Activated gamma-delta T cell treated with anti-CD3 and anti-CD28 coated beads, Interleukin-2, amount 50 U/mL, for 16 hours (primary cell): ENCODE results near the gene P2RX1.

ENCODE experiments used
- DNase-seq: peaks from one replicate; pipeline ENCODE4 v3.0.0-alpha.2; 2020; ENCODE audit warnings: low read depth

The P2RX1 gene

DNA sequence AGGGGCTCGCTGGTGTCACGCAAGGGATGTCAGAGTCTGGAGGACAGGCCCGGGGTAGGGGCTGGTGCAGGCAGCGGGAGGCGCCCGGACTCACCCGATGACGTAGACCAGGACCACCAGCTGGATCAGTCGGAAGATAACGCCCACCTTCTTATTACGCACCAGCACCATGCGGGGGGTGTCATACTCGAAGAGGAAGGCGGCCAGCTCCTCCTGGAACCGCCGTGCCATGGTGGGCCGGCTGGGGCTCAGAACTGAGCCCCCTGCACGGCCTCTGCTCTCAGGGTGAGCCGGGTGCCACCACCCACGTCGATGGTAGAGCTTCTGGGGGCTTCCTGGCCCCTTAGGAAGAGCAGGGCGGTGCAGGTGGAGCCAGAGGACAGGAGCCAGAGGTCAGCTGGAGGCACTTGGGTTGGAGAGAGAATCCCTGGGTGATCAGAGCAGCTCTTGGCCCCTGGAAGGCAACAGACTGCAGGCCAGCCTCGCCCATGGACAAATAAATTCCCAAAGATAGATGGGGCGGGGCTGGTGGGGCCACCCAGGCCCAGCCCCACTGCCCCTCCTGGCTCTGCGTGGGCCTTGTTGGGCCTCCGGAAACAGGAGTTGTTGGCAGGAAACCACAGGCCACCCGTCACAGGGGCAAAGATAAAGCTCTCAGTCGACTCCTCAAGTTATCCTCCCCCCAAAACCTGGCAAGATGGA, at the start of gene P2RX1:
Gene P2RX1 (minus strand): TSS at position 471 of the 702 bp plus-strand sequence. CDS start 240 bp downstream, at position 231.
- DNase-seq = no peak

DNA sequence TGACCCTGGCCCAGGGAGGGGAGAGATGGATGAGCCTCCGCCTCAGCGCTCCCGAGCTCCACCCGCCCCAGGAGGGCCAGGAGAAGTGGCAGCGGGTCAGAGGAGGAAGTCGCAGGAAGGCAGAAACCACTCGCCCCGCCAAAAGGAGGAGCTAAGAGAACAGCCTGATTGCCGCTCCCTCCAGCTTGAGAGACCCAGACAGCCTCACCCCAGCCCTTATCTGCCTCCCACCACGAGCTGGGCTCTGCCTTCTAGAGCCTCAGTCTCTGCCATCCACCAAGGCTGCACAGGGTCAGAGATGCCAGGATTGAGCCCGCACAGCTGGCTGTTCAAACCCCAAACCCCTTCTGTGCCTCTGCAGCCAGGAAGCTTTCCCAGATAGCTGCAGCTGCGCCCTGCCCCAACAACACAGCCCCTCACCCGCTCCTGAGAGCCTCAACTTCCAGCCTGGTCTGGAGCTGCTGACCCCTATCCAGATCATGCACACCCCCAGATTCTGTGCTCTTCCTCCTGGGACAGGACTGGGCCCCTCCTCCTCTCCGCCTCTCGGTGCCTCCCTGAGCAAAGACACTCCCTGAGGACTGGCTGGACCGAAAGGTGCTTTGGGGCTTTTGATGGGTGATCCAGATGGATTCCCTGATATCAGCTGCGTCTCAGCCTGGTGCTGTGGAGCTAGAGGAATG, 49.0 kb upstream of the P2RX1 start:
- peak; percentile 47 for DNase-seq

DNA sequence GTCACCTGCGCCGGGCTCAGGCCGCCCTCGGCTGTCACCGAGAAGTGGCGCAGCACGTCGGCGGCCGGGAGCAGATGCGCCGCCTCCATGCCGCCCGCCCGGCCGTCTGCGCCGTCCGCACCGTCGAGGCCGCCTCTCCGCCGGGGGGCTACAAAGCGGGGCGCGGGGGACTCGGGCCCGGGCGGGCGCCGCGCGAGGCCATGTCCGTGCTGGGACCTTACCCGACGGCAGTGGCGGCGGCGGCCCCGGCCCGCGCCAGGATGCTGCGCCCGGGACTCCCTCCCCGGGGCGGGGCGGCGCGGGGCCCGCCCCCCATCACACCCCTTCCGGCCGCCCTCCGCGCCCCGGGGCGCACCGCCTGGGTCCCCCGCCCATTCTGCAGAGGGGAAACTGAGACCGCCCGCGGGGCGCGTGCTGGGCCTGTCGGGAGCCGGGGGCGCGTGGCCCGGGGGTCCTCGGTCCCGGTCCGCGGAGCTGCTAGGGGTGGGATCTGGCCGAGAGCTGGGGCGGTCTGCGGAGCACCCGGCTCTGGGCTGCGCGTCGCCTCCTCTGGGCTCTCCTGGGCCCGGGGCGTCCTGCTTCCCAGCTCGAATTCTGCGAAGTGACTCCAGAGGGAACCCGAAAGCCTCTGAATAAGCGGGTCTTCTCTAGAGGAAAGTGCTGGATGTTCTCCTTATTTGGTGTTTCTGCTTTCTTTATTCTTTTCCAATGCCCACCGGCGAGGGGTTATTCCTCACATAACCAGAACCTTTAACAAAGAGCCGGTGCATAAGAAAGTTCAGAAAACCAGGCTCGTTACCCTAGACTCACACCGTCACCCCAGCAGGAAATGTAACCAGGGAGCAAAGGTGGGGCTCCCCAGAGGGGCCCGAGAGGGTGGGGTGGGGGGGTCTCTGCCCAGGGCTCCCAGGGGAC, 48.2 kb upstream of the P2RX1 start, which contains the start of gene ATP2A3:
Gene ATP2A3 (minus strand): TSS at position 235 of the 915 bp plus-strand sequence. CDS start 146 bp downstream, at position 89.
- peak; percentile 60 for DNase-seq

DNA sequence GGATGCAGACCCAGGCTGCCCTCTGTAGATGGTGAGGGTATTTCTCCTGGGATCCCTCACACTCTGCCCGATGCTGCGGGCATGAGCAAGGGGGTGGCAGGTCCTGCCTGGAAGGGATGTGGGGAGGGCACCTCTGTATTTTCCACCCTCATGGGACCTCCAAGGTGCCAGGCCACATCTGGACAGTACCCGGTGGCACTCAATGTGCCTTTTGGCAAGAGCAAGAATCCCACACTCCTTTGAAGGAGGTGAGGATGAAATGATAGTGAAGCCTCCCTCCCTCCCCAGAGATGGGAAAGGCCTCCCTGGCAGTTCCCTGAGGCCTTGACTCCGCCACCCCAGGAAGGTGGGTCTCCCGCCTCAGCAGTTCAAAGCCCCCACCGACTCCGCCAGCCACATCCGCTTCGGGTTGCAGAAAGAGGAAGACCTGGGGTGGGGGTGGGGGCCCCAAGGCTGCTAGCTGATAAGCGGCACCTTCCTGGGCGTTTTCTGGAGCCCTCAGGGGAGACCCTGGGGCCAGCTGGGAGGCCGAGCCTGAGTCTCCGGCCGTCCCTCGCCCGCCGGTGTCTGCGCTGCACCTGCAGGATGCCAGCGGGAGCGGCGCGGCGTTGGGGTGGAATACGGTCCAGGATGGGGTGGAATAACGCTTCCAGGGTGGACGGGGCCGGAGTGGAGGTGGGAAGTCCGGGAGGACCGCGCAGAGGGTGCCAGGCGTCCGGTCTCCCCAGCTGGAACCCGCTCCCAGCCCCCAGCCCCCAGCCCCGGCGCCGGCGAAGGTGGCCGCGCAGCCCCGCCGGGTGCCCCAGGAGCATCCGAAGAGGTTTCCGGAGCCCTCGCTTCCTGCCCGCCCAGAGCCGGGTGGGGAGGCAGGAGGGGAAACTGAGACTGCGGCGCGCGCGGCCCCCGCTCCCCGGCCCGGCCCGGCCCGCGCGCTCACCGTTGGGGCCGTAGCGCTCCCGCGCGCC, 47.3 kb upstream of the P2RX1 start:
- peak; percentile 51 for DNase-seq

DNA sequence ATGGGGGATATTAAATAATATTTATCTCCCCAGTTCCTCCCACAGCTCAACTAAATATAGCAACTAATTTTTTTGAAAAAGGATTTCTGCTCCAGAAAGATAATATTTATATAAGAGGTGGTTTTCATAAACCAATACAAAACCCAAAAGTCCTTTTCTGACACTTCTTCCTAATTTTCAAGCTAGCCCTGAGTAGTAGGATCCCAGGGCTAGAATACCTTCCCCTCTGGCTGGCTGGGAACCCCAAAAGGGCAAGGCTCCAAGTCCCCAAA, 46.6 kb upstream of the P2RX1 start:
- no peak for DNase-seq

DNA sequence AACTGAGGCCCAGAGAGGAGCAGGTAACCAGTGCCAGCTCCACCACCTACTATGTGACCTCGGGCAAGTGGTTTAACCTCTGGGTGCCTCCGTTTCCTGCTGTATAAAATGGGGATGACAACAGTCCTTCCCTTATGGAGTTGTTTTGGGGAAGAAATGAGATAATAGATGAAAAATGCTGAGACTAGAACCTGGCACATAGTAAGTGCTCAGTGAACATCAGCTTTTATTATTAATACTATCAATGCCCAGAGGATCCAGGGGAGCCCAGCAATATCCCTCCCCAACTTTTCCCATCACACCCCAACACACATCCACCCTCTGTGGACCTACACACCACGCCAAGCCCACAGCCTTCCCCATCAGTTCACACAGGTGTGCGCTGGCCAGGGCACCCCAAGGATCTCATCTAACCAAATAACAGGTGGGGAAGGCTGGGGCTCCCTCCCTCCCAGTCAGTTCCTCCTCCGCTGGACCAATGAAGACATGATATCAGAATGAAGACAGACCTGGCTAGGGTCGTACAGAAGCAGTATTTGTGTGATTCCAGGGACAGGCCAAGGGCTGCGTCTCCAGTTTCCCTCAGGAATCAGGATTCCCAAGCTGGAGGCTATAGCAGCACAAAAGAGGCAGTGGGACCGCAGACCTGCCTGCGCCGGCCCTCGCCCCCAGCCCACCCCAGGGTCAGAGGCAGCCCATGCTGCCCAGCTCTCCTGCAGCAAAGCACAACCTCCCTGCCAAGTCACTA, 46.1 kb upstream of the P2RX1 start:
- no peak for DNase-seq

DNA sequence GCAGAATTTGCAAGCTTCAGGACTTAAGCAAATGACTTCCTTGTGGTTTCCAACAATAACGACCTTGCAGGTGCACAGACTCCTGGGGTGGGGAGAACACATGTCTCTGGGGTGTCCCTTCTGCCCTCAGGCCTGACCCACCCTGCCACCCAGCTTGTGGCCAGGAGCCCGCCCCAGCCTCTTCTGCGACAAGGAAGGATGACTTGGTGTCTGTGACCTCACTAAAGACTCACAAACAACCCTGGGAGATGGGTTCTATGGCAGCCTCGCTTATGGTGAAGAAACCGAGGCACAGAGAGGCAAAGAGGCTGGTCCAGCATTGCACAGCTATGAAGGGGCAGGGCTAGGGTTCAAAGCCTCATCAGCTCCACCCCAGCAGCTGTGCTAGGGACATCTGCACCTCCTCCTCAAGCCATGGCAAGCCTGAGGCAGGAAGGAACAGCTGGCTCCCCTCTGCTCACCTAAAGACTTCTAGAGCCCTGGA, 45.3 kb upstream of the P2RX1 start:
- no peak for DNase-seq

DNA sequence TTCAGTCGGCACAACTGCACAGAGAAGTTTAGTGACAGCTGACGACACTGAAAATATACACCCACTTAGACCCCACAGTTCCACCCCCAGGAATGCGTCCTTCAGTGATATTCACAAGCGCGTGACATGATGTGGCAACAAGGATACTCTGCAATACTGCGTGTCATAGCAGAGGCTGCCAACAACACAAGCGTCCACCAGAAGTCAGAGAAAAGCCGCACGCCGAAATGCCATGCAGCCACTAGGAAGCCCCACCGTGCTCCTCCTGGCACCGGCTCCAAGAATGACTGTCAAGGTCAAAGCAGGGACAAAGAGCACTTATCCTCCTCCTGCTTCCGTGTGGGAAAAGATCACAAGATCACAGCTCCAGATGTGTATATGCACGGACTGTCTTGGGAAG, 44.5 kb upstream of the P2RX1 start:
- DNase-seq = no peak

DNA sequence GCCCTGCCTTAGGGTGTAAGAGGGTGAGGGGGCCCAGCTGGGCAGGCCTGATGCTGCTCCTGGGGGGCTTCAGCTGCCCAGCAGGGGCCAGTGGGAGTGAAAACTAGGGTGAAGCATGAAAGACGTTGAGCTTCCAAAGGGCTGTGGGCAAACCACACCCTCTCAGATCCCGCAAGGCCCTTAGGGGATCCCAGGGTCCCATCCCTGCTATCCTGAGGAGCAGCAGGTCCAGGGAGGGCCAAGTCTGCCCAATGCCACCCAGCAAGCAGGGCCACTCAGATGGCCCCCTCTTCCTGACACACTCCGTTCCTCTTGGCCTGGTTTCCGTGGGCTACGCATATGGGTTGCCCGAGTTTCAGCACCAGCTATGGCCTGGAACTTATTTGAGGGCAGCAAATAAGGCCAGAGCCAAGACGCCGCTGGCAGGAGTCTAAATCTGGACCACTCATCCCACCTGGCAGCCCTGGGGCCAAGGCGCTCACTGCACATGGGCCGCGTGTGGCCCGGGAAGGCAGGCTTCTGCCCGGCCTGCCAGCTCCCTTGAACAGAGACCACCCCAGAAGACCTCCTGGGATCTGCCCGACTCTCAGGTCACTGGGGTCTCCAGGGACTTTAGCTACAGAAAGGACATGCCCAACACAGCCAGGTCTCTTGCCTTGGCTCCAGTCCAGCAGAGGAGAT, 43.8 kb upstream of the P2RX1 start:
- no peak for DNase-seq

DNA sequence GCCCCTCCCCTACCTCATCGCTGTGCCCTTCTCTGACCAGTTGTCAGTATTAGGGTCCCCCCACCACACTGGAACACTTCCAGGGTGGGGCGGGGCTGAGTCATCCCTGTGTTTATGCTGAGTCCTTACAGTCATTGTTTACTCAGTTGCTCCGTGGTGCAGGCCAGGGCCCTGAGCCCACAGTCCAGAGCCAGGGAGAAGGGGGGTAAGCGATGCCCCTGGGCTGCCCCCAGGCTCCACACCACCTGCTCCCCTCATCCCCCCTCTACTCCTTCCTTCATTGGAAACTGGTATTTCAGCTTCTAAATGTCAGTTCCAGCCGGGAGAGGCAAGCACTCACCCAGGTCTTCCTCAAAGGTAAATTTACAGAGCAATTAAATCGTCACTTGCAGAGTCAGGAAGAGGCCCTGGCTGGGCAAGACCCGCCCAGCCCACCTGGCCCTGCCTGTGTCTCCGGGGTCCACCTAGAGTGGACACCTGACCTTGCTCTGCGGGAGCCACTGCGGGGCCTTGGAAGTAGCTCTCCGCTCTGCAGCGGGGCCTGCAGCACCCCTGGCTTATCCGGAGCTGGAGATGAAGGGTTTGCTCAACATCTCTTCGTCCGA, 43.1 kb upstream of the P2RX1 start:
- DNase-seq = no peak

DNA sequence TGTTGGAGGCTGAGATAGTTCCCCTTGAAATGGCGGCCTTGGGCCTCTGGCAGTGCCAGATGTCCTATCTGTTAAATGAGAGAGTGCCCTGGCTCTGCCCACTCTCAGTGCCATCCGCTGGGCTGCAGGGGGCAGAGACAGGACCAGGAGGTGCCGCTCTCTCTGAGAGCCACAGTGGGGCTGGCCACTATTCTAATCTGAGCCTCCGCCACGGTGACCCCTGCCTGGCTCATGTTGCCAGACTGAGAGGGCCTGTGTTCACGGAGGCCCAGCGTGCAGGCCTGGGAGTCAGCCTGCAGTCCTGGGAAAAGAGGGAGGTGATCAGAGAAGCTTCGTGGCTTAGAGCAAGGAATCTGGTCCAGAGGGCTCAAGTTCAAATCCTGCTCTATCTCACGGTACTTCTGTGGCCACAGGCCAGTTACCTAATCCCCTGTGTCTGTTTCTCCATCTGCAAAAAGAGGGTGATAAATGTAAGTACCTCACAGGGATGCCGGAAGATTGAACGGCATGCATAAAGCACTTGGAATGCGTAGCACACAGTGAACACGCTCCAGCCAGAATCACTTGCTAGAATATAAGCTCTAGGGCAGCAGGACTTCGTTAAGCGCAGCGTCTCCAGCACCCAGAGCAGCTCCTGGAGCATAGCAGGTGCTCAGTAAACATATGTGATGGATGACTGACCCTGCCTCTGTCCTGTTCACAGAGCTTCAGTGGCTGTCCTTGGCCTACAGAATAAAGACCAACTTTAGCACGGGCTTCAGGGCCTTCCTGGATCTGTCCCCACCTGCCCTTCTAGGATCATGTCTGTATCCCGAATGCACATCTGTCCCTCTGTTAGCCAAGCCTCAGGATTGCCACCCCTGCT, 41.7 kb upstream of the P2RX1 start:
- no peak for DNase-seq

DNA sequence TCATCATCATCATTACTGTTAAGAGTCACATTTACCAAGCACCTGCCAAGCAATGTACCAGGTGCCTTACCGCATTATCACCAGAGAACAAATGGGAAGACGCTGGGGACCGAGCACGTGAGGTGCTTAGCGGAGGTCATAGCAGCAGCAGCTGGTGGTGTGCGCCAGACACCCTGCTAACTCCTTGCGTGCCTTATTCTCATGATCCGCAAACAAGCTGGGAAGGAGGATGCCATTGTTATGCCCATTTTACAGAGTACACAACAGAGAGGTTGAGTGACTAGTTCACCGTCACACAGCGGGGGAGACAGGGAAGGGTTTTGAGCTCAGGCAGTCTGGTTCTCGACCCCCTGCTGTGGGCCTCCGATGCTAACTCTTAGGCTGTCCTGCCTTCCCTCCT, 40.7 kb upstream of the P2RX1 start:
- no peak for DNase-seq

DNA sequence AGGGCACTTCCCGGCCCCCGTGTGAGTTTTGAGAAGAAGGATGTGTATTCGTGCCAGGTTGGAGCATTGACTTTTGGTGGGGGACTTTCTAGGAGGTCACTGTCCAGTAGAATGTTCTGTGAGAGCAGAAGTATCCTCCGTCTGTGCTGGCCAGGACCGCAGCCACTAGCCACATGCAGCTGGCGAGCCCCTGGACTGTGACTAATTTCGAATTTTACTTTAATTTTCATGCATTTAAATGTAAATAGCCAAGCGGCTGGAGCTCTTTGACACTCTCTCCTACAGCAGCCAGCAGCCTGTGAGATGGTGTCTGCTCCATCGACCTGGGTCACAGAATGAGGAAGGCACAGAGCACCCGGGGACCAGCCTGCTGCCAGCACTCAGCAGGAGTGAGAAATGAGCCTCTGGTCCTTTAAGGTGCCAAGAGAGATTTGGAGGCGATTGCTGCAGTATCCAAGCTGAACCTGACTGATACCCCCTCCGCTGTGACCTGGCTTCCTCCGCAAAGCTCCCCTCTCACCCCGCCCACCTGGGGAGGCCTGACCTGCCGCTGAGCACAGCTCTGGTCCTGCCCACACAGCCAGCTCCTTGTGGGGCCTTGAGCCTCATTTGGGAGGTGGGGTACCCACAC, 40.2 kb upstream of the P2RX1 start:
- no peak for DNase-seq

DNA sequence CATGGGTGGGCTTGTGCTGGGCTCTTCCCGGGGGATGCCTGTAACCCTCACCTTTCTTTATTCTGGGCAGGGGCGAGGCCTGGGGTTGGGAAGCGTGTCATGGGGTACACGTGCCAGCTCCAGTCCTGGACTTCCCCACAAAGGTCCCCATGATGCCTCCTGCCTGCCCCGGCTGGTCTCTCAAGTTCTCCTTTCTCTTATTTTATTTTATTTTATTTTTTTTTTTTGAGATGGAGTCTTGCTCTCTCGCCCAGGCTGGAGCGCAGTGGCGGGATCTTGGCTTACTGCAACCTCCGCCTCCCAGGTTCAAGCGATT, 39.4 kb upstream of the P2RX1 start:
- no peak for DNase-seq

DNA sequence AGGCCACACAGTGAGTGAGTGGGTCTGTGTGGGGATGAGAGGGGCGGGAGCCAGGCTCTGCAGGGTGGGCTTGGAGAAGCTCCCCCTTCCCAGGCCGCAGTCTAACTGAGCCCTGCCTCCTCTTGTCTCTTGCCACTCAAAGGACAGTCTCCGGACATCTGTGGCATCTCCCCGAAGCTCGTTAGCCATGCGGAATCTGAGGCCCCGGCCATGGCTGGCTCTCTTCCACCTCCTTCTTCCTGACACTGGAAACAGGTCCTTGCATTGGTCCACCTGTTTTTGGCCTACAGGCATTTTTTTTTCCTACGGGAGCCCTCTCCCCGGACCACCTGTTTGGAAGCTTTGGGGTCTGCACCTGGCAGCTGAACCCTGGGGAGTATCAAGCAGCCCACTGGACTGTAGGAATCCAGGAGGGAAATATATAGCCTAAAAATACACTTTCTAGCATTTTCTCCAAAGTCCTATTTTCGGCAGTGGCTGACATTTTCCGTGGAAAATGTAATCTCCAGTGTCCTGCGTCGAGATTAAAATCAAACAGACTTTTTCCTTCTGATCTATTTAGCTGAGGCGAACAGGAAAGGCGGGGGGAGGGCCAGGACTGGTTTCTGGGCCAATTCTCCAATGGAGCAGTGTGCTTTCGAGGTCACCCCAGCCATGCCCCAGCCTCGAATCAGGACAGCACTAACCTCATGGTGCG, 38.9 kb upstream of the P2RX1 start:
- DNase-seq = no peak

DNA sequence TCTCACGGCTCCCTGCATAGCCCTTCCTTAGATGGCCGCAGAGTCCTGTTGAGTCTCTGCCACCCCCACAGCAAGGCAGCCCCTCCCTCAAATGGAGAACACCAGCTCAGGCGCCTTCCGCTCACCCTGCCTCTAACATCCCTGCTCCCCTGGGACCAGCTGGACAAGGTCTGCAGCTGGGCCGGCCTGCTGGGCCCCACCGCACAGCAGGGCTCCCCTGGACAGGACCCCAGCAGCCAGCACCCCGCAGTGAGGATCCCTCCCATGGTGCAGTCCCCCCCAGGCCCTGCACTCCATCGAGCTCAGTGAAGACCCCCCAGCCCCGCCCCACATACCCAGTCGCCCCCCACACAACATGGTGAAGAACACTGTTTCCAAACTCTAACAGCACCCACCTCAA, 37.8 kb upstream of the P2RX1 start:
- DNase-seq = no peak

DNA sequence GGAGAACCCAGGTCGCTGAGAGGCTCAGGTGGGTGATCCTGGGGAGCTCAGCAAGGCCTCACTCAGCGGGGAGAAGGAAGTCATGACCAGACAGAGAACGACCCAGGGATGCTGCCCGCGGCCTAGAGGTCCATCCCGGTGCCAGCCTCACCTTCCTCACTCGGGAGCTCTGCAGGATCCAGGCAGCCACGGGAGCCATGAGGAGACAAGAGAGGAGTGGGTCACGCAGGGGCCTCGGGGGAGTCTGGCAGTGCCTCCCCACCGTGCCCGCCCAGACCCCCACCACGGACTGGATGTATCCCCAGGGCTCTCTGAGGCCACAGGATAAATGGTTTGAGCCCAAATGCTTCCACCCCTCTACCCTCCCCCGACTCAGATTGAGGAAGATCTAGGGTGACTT, 37.3 kb upstream of the P2RX1 start:
- DNase-seq = no peak

DNA sequence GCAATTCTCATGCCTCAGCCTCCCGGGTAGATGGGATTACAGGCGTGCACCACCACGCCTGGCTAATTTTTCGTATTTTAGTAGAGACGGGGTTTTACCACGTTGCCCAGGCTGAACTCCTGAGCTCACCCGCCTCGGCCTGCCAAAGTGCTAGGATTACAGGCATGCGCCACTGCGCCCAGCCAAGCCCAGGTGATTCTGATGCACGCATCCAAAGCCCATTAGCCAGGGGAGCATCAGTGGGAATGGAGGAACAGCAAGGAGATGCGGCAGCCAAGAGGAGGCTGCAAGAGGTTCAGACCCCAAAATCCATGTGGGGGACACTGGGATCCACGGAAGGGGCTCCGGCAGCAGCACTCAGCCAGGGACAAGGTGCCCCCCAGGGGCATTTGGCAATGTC, 35.9 kb upstream of the P2RX1 start:
- DNase-seq = no peak
